Fibroblast of pulmonary artery (primary cell): ENCODE measurements around the gene B4GALT1.
A peak's percentile ranks its signal among the peaks of the same experiment; 100 is the strongest.

Experiments used
- DNase-seq: peaks from one replicate; pipeline ENCODE4 v3.0.0-alpha.2; 2010; ENCODE audit warnings: low read depth
- H3K4me3 ChIP-seq: replicated peaks from 2 replicates; pipeline ENCODE4 v1.5.1; 2011; ENCODE audit warnings: low read depth, mild to moderate bottlenecking, control low read depth, low read length, moderate library complexity
- CTCF ChIP-seq: IDR thresholded peaks from 2 replicates; pipeline ENCODE4 v1.5.1; 2011; ENCODE audit warnings: mild to moderate bottlenecking, control low read depth, low read length, inconsistent platforms; ENCODE audit errors: missing control alignments

B4GALT1 gene

GRCh38 chr9:33172256-33173238 is 5.4 kb upstream of the B4GALT1 start:
- TF ChIP-seq CTCF = no peak
- no peak overlapping the region for H3K4me3 ChIP-seq
- DNase-seq = peak; percentile 94

GRCh38 chr9:33170464-33171415 is 3.6 kb upstream of the B4GALT1 start:
- H3K4me3 ChIP-seq = no peak overlapping the region
- DNase-seq = no peak
- peak; percentile 8 for TF ChIP-seq CTCF

- no peak for TF ChIP-seq CTCF
- no peak for DNase-seq
- no peak overlapping the region for H3K4me3 ChIP-seq
Observed at GRCh38 chr9:33168941-33169544, 1.9 kb upstream of the B4GALT1 start.

GRCh38 chr9:33167972-33168461 is 881 bp upstream of the B4GALT1 start:
- no peak for TF ChIP-seq CTCF
- DNase-seq = no peak

GRCh38 chr9:33166231-33167083 is 679 bp downstream of the B4GALT1 start:
- no peak for DNase-seq
- TF ChIP-seq CTCF = no peak
- H3K4me3 ChIP-seq = peak overlapping the region; percentile 99

More at GRCh38 chr9:33167972-33168461, 881 bp upstream of the B4GALT1 start:
- peak overlapping the region; percentile 49 for H3K4me3 ChIP-seq
